Measurements from ENCODE around the gene MSL3B.

MSL3B gene

DNA sequence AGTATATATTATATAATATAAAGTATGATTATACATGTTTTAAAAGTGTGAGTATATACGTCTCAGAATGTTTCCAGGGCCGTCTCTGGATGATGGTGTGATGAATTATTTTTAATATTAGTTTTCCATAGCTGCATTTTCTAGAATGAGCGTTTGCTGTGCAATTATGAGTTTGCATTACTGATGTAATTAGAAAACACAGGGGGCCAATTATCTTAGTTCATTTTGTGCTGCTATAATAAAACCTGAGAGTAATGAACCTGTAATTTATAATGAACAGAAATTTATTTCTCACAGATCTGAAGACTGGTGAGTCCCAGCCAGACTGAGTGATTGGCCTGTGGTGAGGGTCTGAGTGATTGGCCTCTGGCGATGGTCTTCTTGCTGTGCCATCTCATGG is 9.9 kb downstream of the MSL3B start:
- no peak overlapping the region for H3K4me3 ChIP-seq
- H3K27me3 ChIP-seq (ENCODE audit: control insufficient read depth in 3 of 3, insufficient read depth in 3 of 3, low read length in 2 of 3), result no peaks in the 10 kb centered on the region
- H3K9me3 ChIP-seq (ENCODE audit: control insufficient read depth in 4 of 4, insufficient read depth in 3 of 4, low read length in 3 of 4), result no peaks in the 10 kb centered on the region
- no peak overlapping the region for H3K9ac ChIP-seq (ENCODE audit: insufficient read depth in 1 of 2, low read length in 2 of 2)
- no peak overlapping the region for H3K27ac ChIP-seq (ENCODE audit: low read depth in 1 of 2, low read length in 1 of 2)
- TF ChIP-seq, protein P1, sequence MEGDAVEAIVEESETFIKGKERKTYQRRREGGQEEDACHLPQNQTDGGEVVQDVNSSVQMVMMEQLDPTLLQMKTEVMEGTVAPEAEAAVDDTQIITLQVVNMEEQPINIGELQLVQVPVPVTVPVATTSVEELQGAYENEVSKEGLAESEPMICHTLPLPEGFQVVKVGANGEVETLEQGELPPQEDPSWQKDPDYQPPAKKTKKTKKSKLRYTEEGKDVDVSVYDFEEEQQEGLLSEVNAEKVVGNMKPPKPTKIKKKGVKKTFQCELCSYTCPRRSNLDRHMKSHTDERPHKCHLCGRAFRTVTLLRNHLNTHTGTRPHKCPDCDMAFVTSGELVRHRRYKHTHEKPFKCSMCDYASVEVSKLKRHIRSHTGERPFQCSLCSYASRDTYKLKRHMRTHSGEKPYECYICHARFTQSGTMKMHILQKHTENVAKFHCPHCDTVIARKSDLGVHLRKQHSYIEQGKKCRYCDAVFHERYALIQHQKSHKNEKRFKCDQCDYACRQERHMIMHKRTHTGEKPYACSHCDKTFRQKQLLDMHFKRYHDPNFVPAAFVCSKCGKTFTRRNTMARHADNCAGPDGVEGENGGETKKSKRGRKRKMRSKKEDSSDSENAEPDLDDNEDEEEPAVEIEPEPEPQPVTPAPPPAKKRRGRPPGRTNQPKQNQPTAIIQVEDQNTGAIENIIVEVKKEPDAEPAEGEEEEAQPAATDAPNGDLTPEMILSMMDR (IDR thresholded peaks at IDR 0.05; ENCODE audit: control extremely low read depth, extremely low read depth), result no peak
- WGBS, 2 donors, result 84 to 91% methylated on average over 4 of the region's 4 CpGs
- no peaks in the 10 kb centered on the region for H3K36me3 ChIP-seq (ENCODE audit: control insufficient read depth in 4 of 4, insufficient read depth in 4 of 4, low read length in 4 of 4)
- DNase-seq (no peak), ATAC-seq (ENCODE audit: insufficient read depth, low FRiP score) (no peak)
- H3K4me1 ChIP-seq (ENCODE audit: control insufficient read depth in 5 of 5, insufficient read depth in 5 of 5, low read length in 5 of 5), result peaks cover 3 to 11% (median 5%) of the 10 kb centered on the region in 5 donors

DNA sequence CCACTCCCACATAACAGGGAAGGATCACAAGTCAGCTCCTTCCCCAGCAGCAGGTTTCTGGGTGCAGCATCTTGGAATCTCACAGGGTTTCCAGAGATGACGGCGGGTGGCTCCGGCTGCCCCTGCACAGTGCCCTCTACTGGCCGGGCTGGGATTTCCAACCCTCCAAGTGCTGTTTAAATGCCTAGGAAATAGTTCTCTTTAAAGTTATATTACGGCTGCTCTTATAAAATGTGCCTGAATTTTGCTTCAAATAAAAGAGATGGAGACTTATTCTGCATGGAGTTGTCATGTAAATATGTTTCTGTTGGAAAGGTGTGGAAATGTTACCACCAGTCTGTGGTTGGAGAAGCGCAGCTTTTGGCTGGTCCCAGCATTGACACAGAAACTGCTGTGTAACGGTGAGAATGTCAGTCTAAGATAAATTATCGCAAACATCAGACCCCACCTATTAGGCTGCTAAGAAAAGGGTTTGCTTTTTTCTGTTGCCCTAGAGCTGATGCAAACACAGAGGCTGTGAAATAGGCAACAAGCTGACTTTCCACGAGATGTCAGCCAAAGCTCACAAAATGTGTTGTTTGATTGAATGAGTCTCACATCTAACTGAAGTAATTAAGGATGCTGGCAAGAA is 10.6 kb downstream of the MSL3B start:
- Histone ChIP-seq H3K9ac (ENCODE audit: insufficient read depth in 1 of 2, low read length in 2 of 2) (no peak overlapping the region), H3K4me3 (no peak overlapping the region), H3K27me3 (ENCODE audit: control insufficient read depth in 3 of 3, insufficient read depth in 3 of 3, low read length in 2 of 3) (no peaks in the 10 kb centered on the region), H3K9me3 (ENCODE audit: control insufficient read depth in 4 of 4, insufficient read depth in 3 of 4, low read length in 3 of 4) (no peaks in the 10 kb centered on the region), H3K36me3 (ENCODE audit: control insufficient read depth in 4 of 4, insufficient read depth in 4 of 4, low read length in 4 of 4) (no peaks in the 10 kb centered on the region), H3K4me1 (ENCODE audit: control insufficient read depth in 5 of 5, insufficient read depth in 5 of 5, low read length in 5 of 5) (peaks cover 3 to 18% (median 8%) of the 10 kb centered on the region in 5 donors), H3K27ac (ENCODE audit: low read depth in 1 of 2, low read length in 1 of 2) (no peak overlapping the region)
- no peak for ATAC-seq (ENCODE audit: insufficient read depth, low FRiP score)
- whole genome bisulfite sequencing, 2 donors, result 23 to 43% methylated on average over 9 of the region's 9 CpGs
- TF ChIP-seq, protein P1 (IDR thresholded peaks at IDR 0.05; ENCODE audit: control extremely low read depth, extremely low read depth), result no peak
- DNase-seq, result no peak

DNA sequence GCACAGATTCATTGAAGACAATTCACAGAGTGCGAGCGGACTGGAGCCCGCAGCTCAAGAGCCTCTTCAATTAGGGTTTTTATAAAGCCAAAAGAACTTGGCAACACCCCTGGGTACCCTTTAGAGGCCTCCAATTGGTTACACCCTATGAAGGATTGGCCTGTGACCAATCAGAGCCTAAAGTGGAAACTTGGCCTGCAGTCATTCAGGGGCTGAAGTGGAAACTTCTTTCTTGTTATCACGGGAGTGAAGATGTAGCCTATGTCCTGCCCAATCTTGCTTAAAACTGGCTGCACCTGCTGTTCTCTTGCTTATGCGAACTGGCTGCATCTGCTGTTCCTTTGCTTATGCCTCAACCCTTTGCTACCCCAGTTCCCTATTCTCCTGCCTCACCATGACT is 12.0 kb downstream of the MSL3B start:
- Histone ChIP-seq H3K36me3 (ENCODE audit: control insufficient read depth in 4 of 4, insufficient read depth in 4 of 4, low read length in 4 of 4) (no peaks in the 10 kb centered on the region), H3K27ac (ENCODE audit: low read depth in 1 of 2, low read length in 1 of 2) (no peak overlapping the region), H3K9me3 (ENCODE audit: control insufficient read depth in 4 of 4, insufficient read depth in 3 of 4, low read length in 3 of 4) (no peaks in the 10 kb centered on the region), H3K4me1 (ENCODE audit: control insufficient read depth in 5 of 5, insufficient read depth in 5 of 5, low read length in 5 of 5) (peaks cover 3 to 26% (median 8%) of the 10 kb centered on the region in 5 donors), H3K27me3 (ENCODE audit: control insufficient read depth in 3 of 3, insufficient read depth in 3 of 3, low read length in 2 of 3) (no peaks in the 10 kb centered on the region), H3K9ac (ENCODE audit: insufficient read depth in 1 of 2, low read length in 2 of 2) (no peak overlapping the region), H3K4me3 (no peak overlapping the region)
- WGBS, 2 donors, result 90 to 93% methylated on average over 5 of the region's 5 CpGs
- TF ChIP-seq, protein P1 (IDR thresholded peaks at IDR 0.05; ENCODE audit: control extremely low read depth, extremely low read depth), result no peak
- ATAC-seq (ENCODE audit: insufficient read depth, low FRiP score) (no peak), DNase-seq (no peak)

DNA sequence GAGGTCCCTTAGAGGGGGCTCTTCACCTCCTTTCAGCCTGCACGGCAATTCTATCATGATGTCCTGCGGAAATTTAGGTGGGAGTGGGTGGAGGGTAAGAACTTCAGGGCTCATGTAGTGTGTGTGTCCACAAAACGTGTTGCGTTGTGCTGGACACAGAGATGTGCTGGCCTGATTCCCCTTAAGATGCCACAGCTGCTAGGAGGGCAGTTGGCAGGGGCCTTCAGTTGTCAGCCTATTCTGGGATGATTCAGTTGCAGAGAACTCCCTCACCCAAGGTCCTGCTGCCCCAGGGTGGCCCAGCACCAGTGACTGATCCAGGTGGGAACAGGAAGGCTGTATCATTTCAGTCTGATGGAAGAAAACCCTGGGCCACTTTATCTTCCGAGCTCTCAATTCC is 12.8 kb downstream of the MSL3B start:
- 87 to 90% methylated on average over 5 of the region's 5 CpGs for WGBS, 2 donors
- H3K9ac ChIP-seq (ENCODE audit: insufficient read depth in 1 of 2, low read length in 2 of 2), result peak overlapping the region; percentile 18 to 85

More for the DNA sequence above, 12.8 kb downstream of the MSL3B start:
- ATAC-seq (ENCODE audit: insufficient read depth, low FRiP score) (no peak), DNase-seq (no peak)
- no peak overlapping the region for H3K4me3 ChIP-seq
- peaks cover 0 to 3% (median 0%) of the 10 kb centered on the region in 4 donors for H3K36me3 ChIP-seq (ENCODE audit: control insufficient read depth in 4 of 4, insufficient read depth in 4 of 4, low read length in 4 of 4)
- H3K4me1 ChIP-seq (ENCODE audit: control insufficient read depth in 5 of 5, insufficient read depth in 5 of 5, low read length in 5 of 5), result peaks cover 3 to 26% (median 8%) of the 10 kb centered on the region in 5 donors
- no peak overlapping the region for H3K27ac ChIP-seq (ENCODE audit: low read depth in 1 of 2, low read length in 1 of 2)
- H3K9me3 ChIP-seq (ENCODE audit: control insufficient read depth in 4 of 4, insufficient read depth in 3 of 4, low read length in 3 of 4), result no peaks in the 10 kb centered on the region
- no peaks in the 10 kb centered on the region for H3K27me3 ChIP-seq (ENCODE audit: control insufficient read depth in 3 of 3, insufficient read depth in 3 of 3, low read length in 2 of 3)
- TF ChIP-seq, protein P1 (IDR thresholded peaks at IDR 0.05; ENCODE audit: control extremely low read depth, extremely low read depth), result no peak
